Peyer's patch (tissue), 4 donors: ENCODE measurements around the gene PIGQ.

Experiments used
- POLR2A ChIP-seq, 2 donors: fragments of 450-650 bp; IDR thresholded peaks; one replicate each; pipeline ENCODE4 v1.5.1; 2017; ENCODE audit warnings: antibody characterized with exemption in 2 of 2, mild to moderate bottlenecking in 2 of 2, moderate library complexity in 2 of 2
- TF ChIP-seq, protein P1 (sequence below), 6 experiments: fragments of 450-650 bp in 4 of 6; fragments of 200-600 bp in 2 of 6; sonication (generic) in 1 of 6; IDR thresholded peaks; one replicate each; pipeline ENCODE4 v1.5.1; 2017 to 2019; ENCODE audit warnings: antibody characterized with exemption in 6 of 6, mild to moderate bottlenecking in 3 of 6, moderate library complexity in 1 of 6

DNA sequence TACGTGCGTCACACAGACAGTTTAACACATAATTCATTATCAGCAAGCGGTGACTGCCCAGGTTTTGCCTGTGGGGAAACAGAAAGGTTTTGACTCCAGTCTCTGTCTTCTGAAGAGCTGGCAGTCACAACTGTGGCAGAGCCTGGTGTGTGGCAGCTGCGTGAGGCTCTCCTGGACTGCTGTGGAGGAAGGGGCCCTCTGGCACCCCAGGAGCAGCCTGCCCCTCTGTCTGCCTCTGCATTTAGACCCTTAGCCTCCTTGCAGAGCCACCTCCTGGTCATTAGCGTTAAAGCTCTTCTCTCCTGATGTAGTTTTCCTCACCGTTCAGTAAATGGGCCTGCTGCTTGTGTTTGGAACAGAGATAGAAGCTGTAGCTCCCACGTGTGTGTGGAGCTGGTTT is 31.0 kb downstream of the PIGQ start:
- TF ChIP-seq, protein P1, sequence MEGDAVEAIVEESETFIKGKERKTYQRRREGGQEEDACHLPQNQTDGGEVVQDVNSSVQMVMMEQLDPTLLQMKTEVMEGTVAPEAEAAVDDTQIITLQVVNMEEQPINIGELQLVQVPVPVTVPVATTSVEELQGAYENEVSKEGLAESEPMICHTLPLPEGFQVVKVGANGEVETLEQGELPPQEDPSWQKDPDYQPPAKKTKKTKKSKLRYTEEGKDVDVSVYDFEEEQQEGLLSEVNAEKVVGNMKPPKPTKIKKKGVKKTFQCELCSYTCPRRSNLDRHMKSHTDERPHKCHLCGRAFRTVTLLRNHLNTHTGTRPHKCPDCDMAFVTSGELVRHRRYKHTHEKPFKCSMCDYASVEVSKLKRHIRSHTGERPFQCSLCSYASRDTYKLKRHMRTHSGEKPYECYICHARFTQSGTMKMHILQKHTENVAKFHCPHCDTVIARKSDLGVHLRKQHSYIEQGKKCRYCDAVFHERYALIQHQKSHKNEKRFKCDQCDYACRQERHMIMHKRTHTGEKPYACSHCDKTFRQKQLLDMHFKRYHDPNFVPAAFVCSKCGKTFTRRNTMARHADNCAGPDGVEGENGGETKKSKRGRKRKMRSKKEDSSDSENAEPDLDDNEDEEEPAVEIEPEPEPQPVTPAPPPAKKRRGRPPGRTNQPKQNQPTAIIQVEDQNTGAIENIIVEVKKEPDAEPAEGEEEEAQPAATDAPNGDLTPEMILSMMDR (IDR thresholded peaks at IDR 0.05), result peak in 3 of 6 experiments; percentile 16 to 25 (median 18)
- no peak for TF ChIP-seq POLR2A (IDR thresholded peaks at IDR 0.05)
